Right renal cortex interstitium (tissue), 3 donors: ENCODE results near the gene EFNB2. TPM values are rescaled to one million over a fixed set of nuclear protein-coding genes. Genes with fewer than 3 reads are reported as not detected.

ENCODE experiments used
- DNase-seq, 3 donors: peaks; one replicate each; pipeline ENCODE4 v3.0.0-alpha.2; 2013; ENCODE audit warnings: low read depth in 3 of 3, low spot score in 2 of 3
- polyA plus RNA-seq, 3 donors: library from polyadenylated mRNA; unstranded; fragments of 120-200 nt; gene quantifications; one replicate each; pipeline ENCODE4 v1.2.1, GENCODE V29; 2013; ENCODE audit not compliant: insufficient read length in 3 of 3

Gene EFNB2
- polyA plus RNA-seq, 3 donors = 137 to 149 (median 149) TPM

- DNase-seq = no peak
Observed at GRCh38 chr13:106487129-106487528, 48.3 kb downstream of the EFNB2 start.

GRCh38 chr13:106486287-106486686 is 49.2 kb downstream of the EFNB2 start:
- no peak for DNase-seq

GRCh38 chr13:106484537-106485193 is 50.8 kb downstream of the EFNB2 start:
- no peak for DNase-seq

GRCh38 chr13:106484084-106484483 is 51.4 kb downstream of the EFNB2 start:
- DNase-seq = no peak

- DNase-seq = no peak
Observed at GRCh38 chr13:106481919-106482318, 53.5 kb downstream of the EFNB2 start.

GRCh38 chr13:106480351-106480910 is 55.0 kb downstream of the EFNB2 start:
- DNase-seq = no peak

GRCh38 chr13:106479929-106480328 is 55.5 kb downstream of the EFNB2 start:
- DNase-seq = no peak

GRCh38 chr13:106478116-106478515 is 57.3 kb downstream of the EFNB2 start:
- DNase-seq = no peak

- no peak for DNase-seq
Observed at GRCh38 chr13:106477303-106477702, 58.2 kb downstream of the EFNB2 start.

- DNase-seq = no peak
Observed at GRCh38 chr13:106475852-106476251, 59.6 kb downstream of the EFNB2 start.

GRCh38 chr13:106474912-106475311 is 60.5 kb downstream of the EFNB2 start:
- no peak for DNase-seq

GRCh38 chr13:106473154-106473553 is 62.3 kb downstream of the EFNB2 start:
- no peak for DNase-seq

- no peak for DNase-seq
Observed at GRCh38 chr13:106472621-106473020, 62.8 kb downstream of the EFNB2 start.

GRCh38 chr13:106471957-106472543 is 63.4 kb downstream of the EFNB2 start:
- no peak for DNase-seq

- DNase-seq = no peak
Observed at GRCh38 chr13:106470576-106470975, 64.9 kb downstream of the EFNB2 start.

- DNase-seq = no peak
Observed at GRCh38 chr13:106468744-106469590, 66.5 kb downstream of the EFNB2 start.

- DNase-seq = no peak
Observed at GRCh38 chr13:106468207-106468606, 67.3 kb downstream of the EFNB2 start.

GRCh38 chr13:106467427-106468122 is 67.9 kb downstream of the EFNB2 start:
- no peak for DNase-seq

- no peak for DNase-seq
Observed at GRCh38 chr13:106466691-106467426, 68.6 kb downstream of the EFNB2 start.

GRCh38 chr13:106464076-106464475 is 71.4 kb downstream of the EFNB2 start:
- DNase-seq = no peak
